GM18517 (cell line): ENCODE results near the gene DSTYK.

Experiments
- ATAC-seq: cut with Tn5 transposase; IDR thresholded peaks from one replicate; pipeline ENCODE4 v1.9.1; 2021; ENCODE audit warnings: mild to moderate bottlenecking, moderate library complexity; ENCODE audit not compliant: unreplicated experiment

The DSTYK gene

GRCh38 chr1:205211169-205211838 is at the start of gene DSTYK:
DSTYK (minus strand) TSS chr1:205211702; CDS start chr1:205211535, 167 bp downstream.
- ATAC-seq, result peak; percentile 89

- no peak for ATAC-seq
These were observed 48.5 kb upstream of the DSTYK start for GRCh38 chr1:205259998-205260397.

GRCh38 chr1:205259324-205259832 is 47.9 kb upstream of the DSTYK start:
- no peak for ATAC-seq

- no peak for ATAC-seq
These were observed 47.2 kb upstream of the DSTYK start for GRCh38 chr1:205258719-205259118.

- no peak for ATAC-seq
These were observed 46.8 kb upstream of the DSTYK start for GRCh38 chr1:205258261-205258691.

GRCh38 chr1:205257735-205258134 is 46.2 kb upstream of the DSTYK start:
- ATAC-seq, result no peak

GRCh38 chr1:205256951-205257625 is 45.6 kb upstream of the DSTYK start:
- no peak for ATAC-seq

- no peak for ATAC-seq
These were observed 44.7 kb upstream of the DSTYK start for GRCh38 chr1:205255941-205256780.

- ATAC-seq, result no peak
These were observed 40.1 kb upstream of the DSTYK start for GRCh38 chr1:205251576-205251975.

GRCh38 chr1:205250699-205251098 is 39.2 kb upstream of the DSTYK start:
- no peak for ATAC-seq

- no peak for ATAC-seq
These were observed 38.1 kb upstream of the DSTYK start for GRCh38 chr1:205249651-205250050.

- ATAC-seq, result no peak
These were observed 37.5 kb upstream of the DSTYK start for GRCh38 chr1:205248793-205249601.

- no peak for ATAC-seq
These were observed 35.8 kb upstream of the DSTYK start for GRCh38 chr1:205247130-205247921.

GRCh38 chr1:205246351-205247119 is 35.0 kb upstream of the DSTYK start:
- no peak for ATAC-seq

- ATAC-seq, result no peak
These were observed 33.6 kb upstream of the DSTYK start for GRCh38 chr1:205245096-205245495.

- no peak for ATAC-seq
These were observed 32.9 kb upstream of the DSTYK start for GRCh38 chr1:205244384-205244783.

GRCh38 chr1:205243350-205244191 is 32.1 kb upstream of the DSTYK start:
- ATAC-seq, result no peak

GRCh38 chr1:205241366-205242030 is 30.0 kb upstream of the DSTYK start:
- ATAC-seq, result no peak
